ENCODE measurements around the gene HSPB1.
"Not testable (repeated sequence)": the region's sequence is repeated elsewhere in the genome, so short reads cannot be mapped to it uniquely, and the experiment has no call there.

The HSPB1 gene

GRCh38 chr7:76334320-76334967, 32.0 kb downstream of the HSPB1 start:
- DNase-seq (ENCODE audit: low spot score), result no peak

DNA sequence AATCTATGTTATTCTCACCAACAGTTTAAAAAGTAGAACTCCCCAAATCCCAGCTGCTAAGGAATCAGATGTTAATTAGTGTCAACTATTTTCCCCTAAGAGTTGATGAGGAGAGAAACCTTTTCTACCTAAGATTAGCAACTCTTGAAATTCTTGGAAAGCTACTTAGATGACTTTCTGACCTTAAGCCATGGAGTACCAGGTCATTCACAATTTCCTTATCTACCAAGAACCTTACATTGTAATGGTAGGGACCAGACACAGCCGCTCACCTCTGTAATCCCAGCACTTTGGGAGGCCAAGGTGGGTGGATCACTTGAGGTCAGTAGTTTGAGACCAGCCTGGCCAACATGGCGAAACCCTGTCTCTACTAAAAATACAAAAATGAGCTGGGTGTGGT, 32.9 kb downstream of the HSPB1 start:
- DNase-seq (ENCODE audit: low spot score), result not testable (repeated sequence)

- DNase-seq (ENCODE audit: low spot score), result no peak
Observed at GRCh38 chr7:76336094-76336493, 33.6 kb downstream of the HSPB1 start.

DNA sequence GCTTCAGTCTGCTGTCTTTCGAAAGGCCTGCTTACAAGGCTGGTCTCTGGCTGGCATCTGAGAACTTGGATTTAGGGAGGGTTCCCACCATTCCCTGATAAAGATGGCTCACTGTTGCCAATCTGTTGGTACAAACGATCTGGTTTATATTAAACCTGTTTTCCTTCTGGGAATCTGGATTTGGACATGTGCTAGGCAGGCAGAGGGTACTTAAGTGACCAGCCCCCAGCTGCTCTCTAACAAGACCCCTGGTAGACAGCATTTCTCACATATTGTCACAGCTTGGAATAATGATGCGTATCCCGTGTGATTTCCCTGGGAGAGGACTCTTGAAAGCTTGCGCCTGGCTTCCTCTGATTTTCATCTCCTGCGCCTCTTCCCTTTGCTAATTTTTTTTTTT, 34.7 kb downstream of the HSPB1 start:
- no peak for DNase-seq (ENCODE audit: low spot score)

- no peak for DNase-seq (ENCODE audit: low spot score)
Observed at GRCh38 chr7:76338298-76339084, 36.0 kb downstream of the HSPB1 start.

- no peak for DNase-seq (ENCODE audit: low spot score)
Observed at GRCh38 chr7:76340617-76341131, 38.2 kb downstream of the HSPB1 start.

GRCh38 chr7:76342222-76342621, 39.7 kb downstream of the HSPB1 start:
- DNase-seq (ENCODE audit: low spot score), result no peak

- no peak for DNase-seq (ENCODE audit: low spot score)
Observed at GRCh38 chr7:76343294-76343930, 40.9 kb downstream of the HSPB1 start.

- DNase-seq (ENCODE audit: low spot score), result no peak
Observed at GRCh38 chr7:76343931-76344321, 41.5 kb downstream of the HSPB1 start.

DNA sequence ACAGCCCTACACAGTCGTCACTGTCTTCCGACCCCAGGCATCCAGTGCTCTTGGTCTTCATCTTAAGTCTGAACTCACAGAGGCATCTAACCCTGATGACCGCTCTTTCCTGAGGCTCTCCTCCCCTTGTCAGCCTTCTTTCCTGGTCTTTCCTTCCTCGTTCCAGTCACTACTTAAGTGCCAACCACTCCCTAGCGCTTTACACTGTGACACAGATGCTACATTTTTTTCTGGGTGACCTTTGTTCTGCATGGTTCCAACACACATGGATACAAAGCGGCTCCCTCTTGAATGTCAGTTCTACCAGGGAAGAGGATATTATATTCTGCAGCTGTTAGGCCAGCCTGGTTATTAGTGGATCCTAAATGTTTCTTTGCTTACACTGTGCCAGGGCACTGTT, 43.6 kb downstream of the HSPB1 start:
- no peak for DNase-seq (ENCODE audit: low spot score)

DNA sequence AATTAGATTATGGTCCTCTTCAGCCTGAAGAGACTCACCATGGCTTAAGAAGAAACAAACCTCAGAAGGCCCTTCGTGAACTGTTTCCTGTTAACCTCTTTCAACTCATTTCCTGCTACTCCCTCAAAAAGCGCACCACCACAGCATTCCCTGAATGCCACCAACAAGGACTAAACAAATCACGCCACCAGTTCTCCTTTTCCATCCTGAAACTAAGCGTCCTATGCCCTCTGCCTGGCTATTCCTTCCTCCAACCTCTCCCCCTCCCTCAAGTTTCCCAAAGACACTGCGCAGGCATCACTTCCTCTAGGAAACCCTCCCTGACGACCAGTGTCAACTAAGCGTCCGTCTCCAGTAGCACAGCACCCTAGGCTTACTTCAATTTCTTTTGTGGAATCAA, 44.3 kb downstream of the HSPB1 start:
- DNase-seq (ENCODE audit: low spot score), result no peak

GRCh38 chr7:76347710-76348109, 45.2 kb downstream of the HSPB1 start:
- no peak for DNase-seq (ENCODE audit: low spot score)

DNA sequence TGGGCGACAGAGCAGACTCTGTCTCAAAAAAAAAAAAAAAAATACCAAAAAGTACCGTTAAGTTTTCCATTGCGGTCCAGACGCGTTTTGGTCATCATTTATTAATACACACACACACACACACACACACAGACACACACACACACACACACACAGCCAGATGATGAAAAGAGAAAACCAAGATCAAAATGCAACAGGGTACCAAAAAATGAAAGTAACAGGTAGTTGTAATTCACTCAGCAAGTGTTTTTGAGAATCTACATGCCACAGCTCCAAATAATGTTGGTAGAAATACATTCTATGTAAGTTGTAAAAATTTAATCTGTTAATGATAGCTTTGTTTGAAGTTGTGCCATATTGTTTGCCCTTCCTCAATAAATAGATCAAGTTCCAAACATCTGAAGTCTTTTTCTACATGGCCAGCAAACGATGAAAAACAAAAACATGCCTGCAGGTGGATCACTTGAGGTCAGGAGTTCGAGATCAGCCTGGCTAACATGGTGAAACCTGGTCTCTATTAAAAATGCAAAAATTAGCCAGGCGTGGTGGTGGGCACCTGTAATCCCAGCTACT, 46.9 kb downstream of the HSPB1 start:
- DNase-seq (ENCODE audit: low spot score), result no peak

DNA sequence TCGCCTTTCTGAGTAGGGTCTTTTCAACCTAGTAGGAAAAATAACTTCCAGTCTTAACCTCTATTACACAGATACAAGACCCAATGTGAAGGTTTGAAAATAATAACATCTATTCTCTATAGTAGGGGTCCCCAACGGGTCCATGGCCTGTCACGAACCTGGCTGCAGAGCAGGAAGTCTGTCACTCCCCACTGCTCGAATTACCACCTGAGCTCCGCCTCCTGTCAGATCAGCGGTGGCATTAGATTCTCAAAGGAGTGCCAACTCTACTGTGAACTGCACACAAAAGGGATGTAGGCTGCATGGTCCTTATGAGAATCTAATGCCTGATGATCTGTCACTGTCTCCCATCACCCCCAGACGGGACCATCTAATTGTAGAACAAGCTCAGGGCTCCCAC, 48.9 kb downstream of the HSPB1 start:
- no peak for DNase-seq (ENCODE audit: low spot score)

DNA sequence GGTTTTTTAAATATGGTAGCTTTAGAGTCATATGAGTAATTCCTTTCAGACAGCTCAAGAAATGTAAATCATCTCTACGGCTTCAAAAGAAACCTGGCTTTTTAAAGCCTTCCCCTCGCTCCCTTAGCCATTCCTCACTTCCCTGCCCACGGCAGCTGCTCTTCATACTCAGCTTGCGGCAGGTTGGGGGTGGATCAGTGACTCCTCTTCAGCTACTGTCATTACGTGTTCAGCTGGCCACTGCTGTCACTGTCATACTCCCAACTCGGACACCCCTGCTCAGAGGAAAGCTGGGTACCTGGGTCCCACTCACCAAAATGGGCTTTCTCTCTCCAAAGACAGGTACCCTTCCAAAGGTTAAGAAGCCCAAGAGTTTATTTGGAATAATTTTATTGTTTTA, 49.7 kb downstream of the HSPB1 start:
- no peak for DNase-seq (ENCODE audit: low spot score)

DNA sequence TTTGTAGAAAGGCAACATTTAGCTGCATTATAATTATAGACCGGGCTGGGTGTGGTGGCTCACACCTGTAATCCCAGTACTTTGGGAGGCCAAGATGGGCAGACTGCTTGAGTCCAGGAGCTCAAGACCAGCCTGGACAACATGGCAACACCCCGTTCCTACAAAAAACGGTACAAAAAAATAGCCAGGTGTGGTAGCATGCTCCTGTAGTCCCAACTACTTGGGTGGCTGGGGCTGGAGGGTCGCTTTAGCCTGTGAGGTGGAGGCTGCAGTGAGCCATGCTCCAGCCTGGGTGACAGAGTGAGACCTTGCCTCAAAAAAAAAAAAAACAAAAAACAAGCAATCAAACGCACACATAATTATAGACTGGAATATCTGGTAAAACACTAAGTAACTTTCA, 51.3 kb downstream of the HSPB1 start:
- no peak for DNase-seq (ENCODE audit: low spot score)
